ENCODE results near the gene CCDC57. TPM values are rescaled to one million over a fixed set of nuclear protein-coding genes. Genes with fewer than 3 reads are reported as not detected.
"Not testable (repeated sequence)": the region's sequence is repeated elsewhere in the genome, so short reads cannot be mapped to it uniquely, and the experiment has no call there.

Gene CCDC57
- polyA plus RNA-seq, 1 donor (not counting 4 experiments of a cell fraction or from before 2014, with no cell fraction given): 19.2 TPM

GRCh38 chr17:82143333-82143732 lies 69.3 kb downstream of the CCDC57 start:
- TF ChIP-seq, protein P1, sequence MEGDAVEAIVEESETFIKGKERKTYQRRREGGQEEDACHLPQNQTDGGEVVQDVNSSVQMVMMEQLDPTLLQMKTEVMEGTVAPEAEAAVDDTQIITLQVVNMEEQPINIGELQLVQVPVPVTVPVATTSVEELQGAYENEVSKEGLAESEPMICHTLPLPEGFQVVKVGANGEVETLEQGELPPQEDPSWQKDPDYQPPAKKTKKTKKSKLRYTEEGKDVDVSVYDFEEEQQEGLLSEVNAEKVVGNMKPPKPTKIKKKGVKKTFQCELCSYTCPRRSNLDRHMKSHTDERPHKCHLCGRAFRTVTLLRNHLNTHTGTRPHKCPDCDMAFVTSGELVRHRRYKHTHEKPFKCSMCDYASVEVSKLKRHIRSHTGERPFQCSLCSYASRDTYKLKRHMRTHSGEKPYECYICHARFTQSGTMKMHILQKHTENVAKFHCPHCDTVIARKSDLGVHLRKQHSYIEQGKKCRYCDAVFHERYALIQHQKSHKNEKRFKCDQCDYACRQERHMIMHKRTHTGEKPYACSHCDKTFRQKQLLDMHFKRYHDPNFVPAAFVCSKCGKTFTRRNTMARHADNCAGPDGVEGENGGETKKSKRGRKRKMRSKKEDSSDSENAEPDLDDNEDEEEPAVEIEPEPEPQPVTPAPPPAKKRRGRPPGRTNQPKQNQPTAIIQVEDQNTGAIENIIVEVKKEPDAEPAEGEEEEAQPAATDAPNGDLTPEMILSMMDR (optimal IDR thresholded peaks at IDR 0.05 in 1 of 3, IDR thresholded peaks at IDR 0.05 in 1 of 3, conservative IDR thresholded peaks at IDR 0.05 in 1 of 3; ENCODE audit: extremely low read depth in 1 of 3, insufficient read depth in 2 of 3, low read length in 3 of 3): no peak
- TF ChIP-seq EZH2 (IDR thresholded peaks at IDR 0.05; ENCODE audit: low read length): no peak
- H3K27ac ChIP-seq (ENCODE audit: control insufficient read depth, insufficient read depth, low read length): no peak overlapping the region
- DNase-seq (ENCODE audit: low read depth, low spot score) (no peak), FAIRE-seq (no peak)
- H3K9ac ChIP-seq (ENCODE audit: control insufficient read depth, extremely low read depth, insufficient read depth, low read length): no peak overlapping the region
- H4K20me1 ChIP-seq (ENCODE audit: control insufficient read depth, extremely low read depth, insufficient read depth, low read length): no peaks in the 10 kb centered on the region
- H3K79me2 ChIP-seq (ENCODE audit: control insufficient read depth, insufficient read depth, low read length): no peaks in the 10 kb centered on the region
- peaks cover 2 to 4% of the 10 kb centered on the region in 2 experiments for H3K36me3 ChIP-seq (ENCODE audit: control insufficient read depth in 2 of 2, extremely low read depth in 1 of 2, insufficient read depth in 2 of 2, low read length in 2 of 2)
- H3K9me3 ChIP-seq (ENCODE audit: control insufficient read depth, low read depth, low read length): no peaks in the 10 kb centered on the region
- H2AFZ ChIP-seq (ENCODE audit: control insufficient read depth, low read length): no peak overlapping the region
- H3K4me2 ChIP-seq (ENCODE audit: control insufficient read depth, extremely low read depth, insufficient read depth, low read depth, low read length): no peak overlapping the region
- no peaks in the 10 kb centered on the region for H3K27me3 ChIP-seq (ENCODE audit: control insufficient read depth, extremely low read depth, insufficient read depth, low read length)
- dilution Hi-C loops (cut with MboI; ENCODE audit: extremely low pct_ligation_motif_present, low sequenced_read_pairs): no loop called here
- no peak overlapping the region for H3K4me3 ChIP-seq (ENCODE audit: control insufficient read depth in 2 of 3, extremely low read depth in 1 of 3, insufficient read depth in 2 of 3, low read depth in 1 of 3, low read length in 3 of 3)
- H3K9me1 ChIP-seq (ENCODE audit: control insufficient read depth, extremely low read depth, insufficient read depth, low read length): no peaks in the 10 kb centered on the region
- no peaks in the 10 kb centered on the region for H3K4me1 ChIP-seq (ENCODE audit: control insufficient read depth, extremely low read depth, insufficient read depth, low read length)

GRCh38 chr17:82139961-82140360 lies 72.7 kb downstream of the CCDC57 start:
- H3K27me3 ChIP-seq (ENCODE audit: control insufficient read depth, extremely low read depth, insufficient read depth, low read length); dilution Hi-C loops (cut with MboI; ENCODE audit: extremely low pct_ligation_motif_present, low sequenced_read_pairs); H3K27ac ChIP-seq (ENCODE audit: control insufficient read depth, insufficient read depth, low read length); H3K9me3 ChIP-seq (ENCODE audit: control insufficient read depth, low read depth, low read length); H3K36me3 ChIP-seq (ENCODE audit: control insufficient read depth in 2 of 2, extremely low read depth in 1 of 2, insufficient read depth in 2 of 2, low read length in 2 of 2); H2AFZ ChIP-seq (ENCODE audit: control insufficient read depth, low read length); FAIRE-seq; H3K9ac ChIP-seq (ENCODE audit: control insufficient read depth, extremely low read depth, insufficient read depth, low read length); H3K4me1 ChIP-seq (ENCODE audit: control insufficient read depth, extremely low read depth, insufficient read depth, low read length); H3K4me3 ChIP-seq (ENCODE audit: control insufficient read depth in 2 of 3, extremely low read depth in 1 of 3, insufficient read depth in 2 of 3, low read depth in 1 of 3, low read length in 3 of 3); DNase-seq (ENCODE audit: low read depth, low spot score); H3K4me2 ChIP-seq (ENCODE audit: control insufficient read depth, extremely low read depth, insufficient read depth, low read depth, low read length); H3K9me1 ChIP-seq (ENCODE audit: control insufficient read depth, extremely low read depth, insufficient read depth, low read length); H3K79me2 ChIP-seq (ENCODE audit: control insufficient read depth, insufficient read depth, low read length); H4K20me1 ChIP-seq (ENCODE audit: control insufficient read depth, extremely low read depth, insufficient read depth, low read length): not testable (repeated sequence)

GRCh38 chr17:82138511-82138992 lies 74.1 kb downstream of the CCDC57 start:
- no peak for TF ChIP-seq EZH2 (IDR thresholded peaks at IDR 0.05; ENCODE audit: low read length)
- TF ChIP-seq, protein P1 (optimal IDR thresholded peaks at IDR 0.05 in 1 of 3, IDR thresholded peaks at IDR 0.05 in 1 of 3, conservative IDR thresholded peaks at IDR 0.05 in 1 of 3; ENCODE audit: extremely low read depth in 1 of 3, insufficient read depth in 2 of 3, low read length in 3 of 3): no peak
- Histone ChIP-seq H3K79me2 (ENCODE audit: control insufficient read depth, insufficient read depth, low read length) (no peaks in the 10 kb centered on the region), H3K9me3 (ENCODE audit: control insufficient read depth, low read depth, low read length) (no peaks in the 10 kb centered on the region), H3K27me3 (ENCODE audit: control insufficient read depth, extremely low read depth, insufficient read depth, low read length) (no peaks in the 10 kb centered on the region), H2AFZ (ENCODE audit: control insufficient read depth, low read length) (no peak overlapping the region), H3K9me1 (ENCODE audit: control insufficient read depth, extremely low read depth, insufficient read depth, low read length) (peaks cover 2% of the 10 kb centered on the region), H3K36me3 (ENCODE audit: control insufficient read depth in 2 of 2, extremely low read depth in 1 of 2, insufficient read depth in 2 of 2, low read length in 2 of 2) (peaks cover 2 to 4% of the 10 kb centered on the region in 2 experiments), H3K9ac (ENCODE audit: control insufficient read depth, extremely low read depth, insufficient read depth, low read length) (no peak overlapping the region), H3K27ac (ENCODE audit: control insufficient read depth, insufficient read depth, low read length) (no peak overlapping the region), H4K20me1 (ENCODE audit: control insufficient read depth, extremely low read depth, insufficient read depth, low read length) (no peaks in the 10 kb centered on the region), H3K4me3 (ENCODE audit: control insufficient read depth in 2 of 3, extremely low read depth in 1 of 3, insufficient read depth in 2 of 3, low read depth in 1 of 3, low read length in 3 of 3) (no peak overlapping the region), H3K4me2 (ENCODE audit: control insufficient read depth, extremely low read depth, insufficient read depth, low read depth, low read length) (no peak overlapping the region), H3K4me1 (ENCODE audit: control insufficient read depth, extremely low read depth, insufficient read depth, low read length) (peaks cover 8% of the 10 kb centered on the region)
- FAIRE-seq (no peak), DNase-seq (ENCODE audit: low read depth, low spot score) (no peak)
- dilution Hi-C loops (cut with MboI; ENCODE audit: extremely low pct_ligation_motif_present, low sequenced_read_pairs): no loop called here

Data from keratinocyte (primary cell).